Activated CD4-positive, alpha-beta memory T cell treated with anti-CD3 and anti-CD28 coated beads, Interleukin-2, amount 10 ng/mL, durations not matched to agents 7 days and 5 days (primary cell): ENCODE results near the gene POGLUT3. TPM values are rescaled to one million over a fixed set of nuclear protein-coding genes. Genes with fewer than 3 reads are reported as not detected.
A peak's percentile ranks its signal among the peaks of the same experiment; 100 is the strongest.

Source experiments
- CTCF ChIA-PET: fragments of 350-600 bp; sonication (Branson Sonifier 250); formaldehyde crosslinking; loops from one replicate; lab custom pipeline; 2021; ENCODE audit warnings: antibody characterized with exemption, inconsistent platforms; lab: Charles Lee
- POLR2A ChIA-PET: fragments of 350-600 bp; sonication (Branson Sonifier 250); formaldehyde crosslinking; loops from one replicate; lab custom pipeline; 2021; ENCODE audit warnings: antibody characterized with exemption; lab: Charles Lee
- DNase-seq: peaks from one replicate; pipeline ENCODE4 v3.0.0-alpha.2; 2020
- H3K27ac Mint-ChIP-seq: one replicate; pipeline ENCODE4 v1.8.0; 2021; ENCODE audit warnings: mild to moderate bottlenecking, mixed read lengths
- H3K27me3 Mint-ChIP-seq: one replicate; pipeline ENCODE4 v1.8.0; 2021; ENCODE audit warnings: mixed read lengths
- H3K36me3 Mint-ChIP-seq: one replicate; pipeline ENCODE4 v1.8.0; 2021; ENCODE audit warnings: low read depth, mixed read lengths
- H3K4me1 Mint-ChIP-seq: one replicate; pipeline ENCODE4 v1.8.0; 2021; ENCODE audit warnings: mixed read lengths
- H3K4me3 Mint-ChIP-seq: one replicate; pipeline ENCODE4 v1.8.0; 2021; ENCODE audit warnings: mild to moderate bottlenecking, mixed read lengths
- H3K9me3 Mint-ChIP-seq: one replicate; pipeline ENCODE4 v1.8.0; 2021; ENCODE audit warnings: mixed read lengths
- total RNA-seq, 2 experiments: library from RNA; stranded (reverse); gene quantifications; one replicate each; pipeline ENCODE4 v1.2.3, GENCODE V29; 2021

Gene POGLUT3
- total RNA-seq: 10 to 100 TPM; 20.7 to 23.0 TPM

GRCh38 chr11:108498046-108498815 lies at the start of gene POGLUT3:
Gene POGLUT3, minus strand, starts transcription at chr11:108498384. Its CDS starts 18 bp downstream, at chr11:108498366.
- peaks cover 31% of the 10 kb centered on the region for H3K4me1 Mint-ChIP-seq
- DNase-seq: peak; percentile 55
- peak within 1 kb of the TSS; percentile 100 for H3K4me3 Mint-ChIP-seq
- H3K9me3 Mint-ChIP-seq: no peaks in the 10 kb centered on the region
- H3K27me3 Mint-ChIP-seq: no peaks in the 10 kb centered on the region
- H3K27ac Mint-ChIP-seq: peak within 1 kb of the TSS; percentile 100
- H3K36me3 Mint-ChIP-seq: peaks cover 17% of the 10 kb centered on the region
- ChIA-PET CTCF (interaction anchor here (0.6 kb wide), 1 partner anchor 150 kb away, joined by 3 read pairs; no protein-coding TSS in a partner anchor), POLR2A (interaction anchor here (0.8 to 2.8 kb wide), 10 partner anchors 9 to 356 kb away, joined by 3 to 25 read pairs (median 4); partner anchors contain the start of genes ATM, C11orf65, EXPH5 and NPAT)

- Mint-ChIP-seq H3K27ac (no peak overlapping the region), H3K27me3 (no peaks in the 10 kb centered on the region), H3K4me3 (no peak overlapping the region), H3K9me3 (no peaks in the 10 kb centered on the region), H3K36me3 (no peaks in the 10 kb centered on the region), H3K4me1 (no peaks in the 10 kb centered on the region)
- ChIA-PET CTCF (no interaction called here), POLR2A (no interaction called here)
- DNase-seq: no peak
Observed at GRCh38 chr11:108545909-108546501, 47.8 kb upstream of the POGLUT3 start.

- Mint-ChIP-seq H3K27ac (no peak overlapping the region), H3K4me3 (no peak overlapping the region), H3K36me3 (no peaks in the 10 kb centered on the region), H3K9me3 (no peaks in the 10 kb centered on the region), H3K4me1 (no peaks in the 10 kb centered on the region), H3K27me3 (no peaks in the 10 kb centered on the region)
- ChIA-PET CTCF (no interaction called here), POLR2A (no interaction called here)
- DNase-seq: no peak
Observed at GRCh38 chr11:108543316-108543964, 45.3 kb upstream of the POGLUT3 start.

GRCh38 chr11:108541531-108541930 lies 43.3 kb upstream of the POGLUT3 start:
- CTCF ChIA-PET: no interaction called here
- Mint-ChIP-seq H3K27ac (no peak overlapping the region), H3K36me3 (no peaks in the 10 kb centered on the region), H3K4me1 (no peaks in the 10 kb centered on the region), H3K9me3 (no peaks in the 10 kb centered on the region), H3K4me3 (no peak overlapping the region), H3K27me3 (no peaks in the 10 kb centered on the region)
- POLR2A ChIA-PET: no interaction called here
- DNase-seq: no peak

GRCh38 chr11:108538502-108538901 lies 40.3 kb upstream of the POGLUT3 start:
- DNase-seq: no peak
- no peak overlapping the region for H3K4me3 Mint-ChIP-seq
- H3K4me1 Mint-ChIP-seq: no peaks in the 10 kb centered on the region
- ChIA-PET CTCF (no interaction called here), POLR2A (interaction anchor here (0.7 kb wide), 1 partner anchor 9 kb away, joined by 3 read pairs; no protein-coding TSS in a partner anchor)
- no peaks in the 10 kb centered on the region for H3K27me3 Mint-ChIP-seq
- H3K27ac Mint-ChIP-seq: no peak overlapping the region
- H3K36me3 Mint-ChIP-seq: no peaks in the 10 kb centered on the region
- no peaks in the 10 kb centered on the region for H3K9me3 Mint-ChIP-seq

- Mint-ChIP-seq H3K27ac (no peak overlapping the region), H3K4me1 (no peaks in the 10 kb centered on the region), H3K4me3 (no peak overlapping the region), H3K36me3 (no peaks in the 10 kb centered on the region), H3K27me3 (no peaks in the 10 kb centered on the region), H3K9me3 (no peaks in the 10 kb centered on the region)
- ChIA-PET CTCF (interaction anchor here (0.6 kb wide), 1 partner anchor 602 kb away, joined by 3 read pairs; no protein-coding TSS in a partner anchor), POLR2A (interaction anchor here (0.7 kb wide), 1 partner anchor 8 kb away, joined by 3 read pairs; no protein-coding TSS in a partner anchor)
- no peak for DNase-seq
Observed at GRCh38 chr11:108538022-108538424, 39.8 kb upstream of the POGLUT3 start.

- no peaks in the 10 kb centered on the region for H3K36me3 Mint-ChIP-seq
- no peak for DNase-seq
- no peaks in the 10 kb centered on the region for H3K27me3 Mint-ChIP-seq
- H3K4me1 Mint-ChIP-seq: no peaks in the 10 kb centered on the region
- H3K9me3 Mint-ChIP-seq: no peaks in the 10 kb centered on the region
- CTCF ChIA-PET: no interaction called here
- H3K27ac Mint-ChIP-seq: no peak overlapping the region
- POLR2A ChIA-PET: no interaction called here
- no peak overlapping the region for H3K4me3 Mint-ChIP-seq
Observed at GRCh38 chr11:108536783-108537182, 38.6 kb upstream of the POGLUT3 start.

GRCh38 chr11:108535384-108535955 lies 37.3 kb upstream of the POGLUT3 start:
- H3K36me3 Mint-ChIP-seq: no peaks in the 10 kb centered on the region
- no peaks in the 10 kb centered on the region for H3K9me3 Mint-ChIP-seq
- no peak overlapping the region for H3K4me3 Mint-ChIP-seq
- POLR2A ChIA-PET: no interaction called here
- H3K27me3 Mint-ChIP-seq: no peaks in the 10 kb centered on the region
- CTCF ChIA-PET: no interaction called here
- no peak overlapping the region for H3K27ac Mint-ChIP-seq
- no peaks in the 10 kb centered on the region for H3K4me1 Mint-ChIP-seq
- DNase-seq: no peak

GRCh38 chr11:108534274-108534882 lies 36.2 kb upstream of the POGLUT3 start:
- H3K27me3 Mint-ChIP-seq: no peaks in the 10 kb centered on the region
- ChIA-PET CTCF (no interaction called here), POLR2A (no interaction called here)
- H3K9me3 Mint-ChIP-seq: no peaks in the 10 kb centered on the region
- no peak overlapping the region for H3K27ac Mint-ChIP-seq
- H3K4me3 Mint-ChIP-seq: no peak overlapping the region
- no peaks in the 10 kb centered on the region for H3K36me3 Mint-ChIP-seq
- DNase-seq: no peak
- no peaks in the 10 kb centered on the region for H3K4me1 Mint-ChIP-seq

- H3K36me3 Mint-ChIP-seq: no peaks in the 10 kb centered on the region
Observed at GRCh38 chr11:108530426-108530825, 32.2 kb upstream of the POGLUT3 start.

GRCh38 chr11:108527382-108527781 lies 29.2 kb upstream of the POGLUT3 start:
- no peaks in the 10 kb centered on the region for H3K4me1 Mint-ChIP-seq
- no peaks in the 10 kb centered on the region for H3K36me3 Mint-ChIP-seq
- no peak overlapping the region for H3K27ac Mint-ChIP-seq
- H3K4me3 Mint-ChIP-seq: no peak overlapping the region
- no peaks in the 10 kb centered on the region for H3K9me3 Mint-ChIP-seq
- ChIA-PET CTCF (no interaction called here), POLR2A (no interaction called here)
- no peaks in the 10 kb centered on the region for H3K27me3 Mint-ChIP-seq
- no peak for DNase-seq

More at GRCh38 chr11:108530426-108530825, 32.2 kb upstream of the POGLUT3 start:
- ChIA-PET CTCF (no interaction called here), POLR2A (no interaction called here)
- H3K27ac Mint-ChIP-seq: no peak overlapping the region
- no peak overlapping the region for H3K4me3 Mint-ChIP-seq
- H3K27me3 Mint-ChIP-seq: no peaks in the 10 kb centered on the region
- no peaks in the 10 kb centered on the region for H3K9me3 Mint-ChIP-seq
- H3K4me1 Mint-ChIP-seq: no peaks in the 10 kb centered on the region
- DNase-seq: no peak

- H3K36me3 Mint-ChIP-seq: no peaks in the 10 kb centered on the region
- no peak for DNase-seq
- no peak overlapping the region for H3K4me3 Mint-ChIP-seq
- H3K9me3 Mint-ChIP-seq: no peaks in the 10 kb centered on the region
- H3K27me3 Mint-ChIP-seq: peaks cover 4% of the 10 kb centered on the region
- ChIA-PET POLR2A (no interaction called here), CTCF (no interaction called here)
- H3K27ac Mint-ChIP-seq: no peak overlapping the region
- no peaks in the 10 kb centered on the region for H3K4me1 Mint-ChIP-seq
Observed at GRCh38 chr11:108525161-108525560, 27.0 kb upstream of the POGLUT3 start.
